GM12892 (cell line): ENCODE data around the gene KCNIP4.

Experiments
- POLR2A ChIP-seq: IDR thresholded peaks from 2 replicates; pipeline ENCODE4 v1.6.1; 2011; ENCODE audit warnings: low read depth, low read length, control low read depth
- POLR2AphosphoS5 ChIP-seq: IDR thresholded peaks from 2 replicates; pipeline ENCODE4 v1.6.1; 2011; ENCODE audit warnings: low read depth, low read length, control low read depth

DNA sequence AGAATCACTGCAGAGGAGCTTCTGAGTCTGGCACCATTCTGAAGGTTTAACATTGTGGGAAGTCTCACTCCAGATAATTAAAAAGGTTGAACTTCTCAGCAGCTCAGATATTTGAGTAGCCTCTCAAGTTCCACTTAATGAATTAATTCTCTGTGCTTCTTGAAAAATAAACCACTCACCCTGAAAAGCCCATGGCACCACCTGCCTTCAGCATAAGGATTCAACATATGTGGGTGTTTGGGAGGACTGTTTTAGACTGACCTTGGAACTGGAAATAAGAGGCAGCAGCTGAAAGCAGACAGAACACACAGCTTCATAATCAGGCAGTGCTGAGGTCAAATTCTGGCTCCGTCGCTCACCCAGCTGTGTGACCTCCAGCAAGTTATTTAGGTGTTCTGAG lies 100.6 kb downstream of the KCNIP4 start:
- TF ChIP-seq POLR2A (no peak), POLR2AphosphoS5 (no peak)
